ENCODE data around the gene ADGRL3. TPM values are rescaled to one million over a fixed set of nuclear protein-coding genes. Genes with fewer than 3 reads are reported as not detected.

The ADGRL3 gene
- total RNA-seq, 4 donors from 2014 or later, result 0.19 to 7.8 (median 1.3) TPM

DNA sequence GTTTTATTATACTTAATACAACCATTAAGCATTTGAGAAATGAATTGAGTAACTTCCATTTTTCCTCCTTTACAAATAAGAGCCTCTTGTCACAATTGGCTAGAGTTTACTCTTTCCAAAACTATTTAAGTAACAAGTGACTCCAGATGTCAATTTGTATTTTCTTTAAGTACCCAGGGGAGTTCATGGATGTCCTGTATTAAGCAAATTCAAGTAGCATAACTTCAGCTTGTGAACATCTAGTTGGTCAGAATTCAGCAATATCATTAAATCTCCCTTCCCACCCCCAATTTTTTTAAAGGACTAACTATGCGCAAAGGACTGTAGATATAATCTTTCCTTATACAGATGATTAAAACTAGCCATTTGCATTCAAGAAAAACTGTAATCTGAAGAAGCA lies 1.4 kb upstream of the ADGRL3 start:
- WGBS, 2 donors, result 88 to 93% methylated on average over 1 of the region's 1 CpG
- H3K27ac ChIP-seq, result no peak overlapping the region
- intact Hi-C loops (cut with DNase I), result no loop called here

GRCh38 chr4:61199873-61200186 lies 296 bp upstream of the ADGRL3 start:
- Histone ChIP-seq H3K9me3 (no peaks in the 10 kb centered on the region), H3K4me3 (peak overlapping the region; percentile 39 to 70 (median 52)), H3K27me3 (peaks cover 0 to 70% (median 8%) of the 10 kb centered on the region in 4 donors), H3K4me1 (peaks cover 6 to 38% (median 26%) of the 10 kb centered on the region in 3 donors), H3K27ac (no peak overlapping the region), H3K36me3 (no peaks in the 10 kb centered on the region)
- no peak for TF ChIP-seq POLR2A (IDR thresholded peaks at IDR 0.05)
- TF ChIP-seq, protein P1, sequence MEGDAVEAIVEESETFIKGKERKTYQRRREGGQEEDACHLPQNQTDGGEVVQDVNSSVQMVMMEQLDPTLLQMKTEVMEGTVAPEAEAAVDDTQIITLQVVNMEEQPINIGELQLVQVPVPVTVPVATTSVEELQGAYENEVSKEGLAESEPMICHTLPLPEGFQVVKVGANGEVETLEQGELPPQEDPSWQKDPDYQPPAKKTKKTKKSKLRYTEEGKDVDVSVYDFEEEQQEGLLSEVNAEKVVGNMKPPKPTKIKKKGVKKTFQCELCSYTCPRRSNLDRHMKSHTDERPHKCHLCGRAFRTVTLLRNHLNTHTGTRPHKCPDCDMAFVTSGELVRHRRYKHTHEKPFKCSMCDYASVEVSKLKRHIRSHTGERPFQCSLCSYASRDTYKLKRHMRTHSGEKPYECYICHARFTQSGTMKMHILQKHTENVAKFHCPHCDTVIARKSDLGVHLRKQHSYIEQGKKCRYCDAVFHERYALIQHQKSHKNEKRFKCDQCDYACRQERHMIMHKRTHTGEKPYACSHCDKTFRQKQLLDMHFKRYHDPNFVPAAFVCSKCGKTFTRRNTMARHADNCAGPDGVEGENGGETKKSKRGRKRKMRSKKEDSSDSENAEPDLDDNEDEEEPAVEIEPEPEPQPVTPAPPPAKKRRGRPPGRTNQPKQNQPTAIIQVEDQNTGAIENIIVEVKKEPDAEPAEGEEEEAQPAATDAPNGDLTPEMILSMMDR (IDR thresholded peaks at IDR 0.05), result no peak
- 10 to 13% methylated on average over 8 to 9 of the region's 9 CpGs for WGBS, 2 donors
- no peak for DNase-seq
- intact Hi-C loops (cut with DNase I), result no loop called here

More for the DNA sequence above, 1.4 kb upstream of the ADGRL3 start:
- Histone ChIP-seq H3K4me3 (no peak overlapping the region), H3K27me3 (peaks cover 0 to 61% (median 8%) of the 10 kb centered on the region in 4 donors), H3K9me3 (no peaks in the 10 kb centered on the region), H3K4me1 (peaks cover 6 to 38% (median 26%) of the 10 kb centered on the region in 3 donors), H3K36me3 (no peaks in the 10 kb centered on the region)
- no peak for DNase-seq
- TF ChIP-seq, protein P1 (IDR thresholded peaks at IDR 0.05), result no peak
- TF ChIP-seq POLR2A (IDR thresholded peaks at IDR 0.05), result no peak

DNA sequence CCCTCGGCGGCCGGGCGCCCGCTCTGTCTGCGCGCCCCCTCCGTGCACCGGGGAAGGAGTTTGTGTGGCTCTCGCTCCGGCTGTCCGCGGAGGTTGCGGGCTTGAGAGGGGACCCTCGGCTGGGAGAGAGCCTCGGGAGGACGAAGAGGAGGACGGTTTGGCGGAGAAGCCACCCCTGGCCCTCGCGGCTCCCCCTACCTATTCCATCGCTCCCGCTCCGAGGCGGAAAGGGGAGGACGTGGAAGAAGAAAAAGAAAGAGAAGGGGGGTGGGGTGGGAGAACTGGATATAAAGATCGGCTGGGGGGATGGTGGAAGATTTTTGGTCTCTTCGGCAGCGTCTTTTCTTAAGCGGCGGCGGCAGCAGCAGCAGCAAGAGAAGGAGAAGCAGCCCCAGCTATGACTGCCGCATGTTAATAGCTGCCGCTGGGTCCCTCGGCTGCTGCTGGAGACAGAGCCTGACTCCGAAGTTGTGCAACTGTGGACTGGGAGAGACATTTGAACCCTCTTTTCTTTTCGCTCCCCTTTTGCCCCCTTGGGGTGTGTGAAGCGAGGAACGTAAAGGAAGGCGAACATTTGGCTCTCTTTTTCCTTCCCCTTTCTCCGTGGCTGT lies 895 bp downstream of the ADGRL3 start:
- TF ChIP-seq, protein P1 (IDR thresholded peaks at IDR 0.05), result no peak
- no peak for TF ChIP-seq POLR2A (IDR thresholded peaks at IDR 0.05)
- peak overlapping the region in 1 of 4 donors; percentile 47 for H3K27ac ChIP-seq
- peak overlapping the region; percentile 39 to 70 (median 52) for H3K4me3 ChIP-seq
- no peaks in the 10 kb centered on the region for H3K36me3 ChIP-seq
- peaks cover 6 to 38% (median 26%) of the 10 kb centered on the region in 3 donors for H3K4me1 ChIP-seq
- 0 to 1% methylated on average over 24 to 25 of the region's 41 CpGs for WGBS, 2 donors
- intact Hi-C loops (cut with DNase I), result no loop called here
- no peaks in the 10 kb centered on the region for H3K9me3 ChIP-seq
- DNase-seq, result no peak
- H3K27me3 ChIP-seq, result peaks cover 0 to 79% (median 8%) of the 10 kb centered on the region in 4 donors

DNA sequence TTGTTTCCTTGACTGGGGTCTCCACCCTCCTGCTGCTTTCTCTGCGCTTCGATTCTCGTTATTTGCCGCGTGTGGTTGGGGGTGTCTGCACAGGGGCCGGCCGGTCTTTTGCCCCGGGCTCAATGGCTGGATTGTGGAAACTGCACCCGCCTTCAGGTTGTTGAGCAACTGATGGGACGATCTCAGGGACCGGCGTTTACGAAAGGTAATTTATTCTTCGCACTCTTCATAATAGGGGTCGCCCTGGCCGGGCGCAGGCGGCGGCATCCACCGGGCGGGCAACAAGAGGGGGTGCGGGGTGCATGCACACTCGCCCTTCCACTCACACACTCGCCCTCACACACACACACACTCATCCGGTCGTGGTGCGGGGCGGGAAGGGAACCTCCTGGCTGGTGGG lies 1.4 kb downstream of the ADGRL3 start:
- Histone ChIP-seq H3K36me3 (no peaks in the 10 kb centered on the region), H3K9me3 (no peaks in the 10 kb centered on the region), H3K4me3 (peak overlapping the region; percentile 39 to 70 (median 52)), H3K27me3 (peaks cover 0 to 80% (median 8%) of the 10 kb centered on the region in 4 donors), H3K4me1 (peaks cover 6 to 38% (median 26%) of the 10 kb centered on the region in 3 donors), H3K27ac (peak overlapping the region in 2 of 4 donors; percentile 29 to 47)
- no peak for DNase-seq
- intact Hi-C loops (cut with DNase I), result no loop called here
- TF ChIP-seq, protein P1 (IDR thresholded peaks at IDR 0.05), result no peak
- TF ChIP-seq POLR2A (IDR thresholded peaks at IDR 0.05), result no peak
- WGBS, 2 donors, result 0 to 8% methylated on average over 6 to 15 of the region's 28 CpGs

GRCh38 chr4:61201961-61202637 lies 2.0 kb downstream of the ADGRL3 start:
- 0% methylated on average over 3 to 15 of the region's 51 CpGs for WGBS, 2 donors
- Histone ChIP-seq H3K27ac (peak overlapping the region in 3 of 4 donors; percentile 5 to 47 (median 29)), H3K27me3 (peaks cover 0 to 83% (median 8%) of the 10 kb centered on the region in 4 donors), H3K36me3 (no peaks in the 10 kb centered on the region), H3K4me3 (peak overlapping the region; percentile 39 to 70 (median 52)), H3K9me3 (no peaks in the 10 kb centered on the region), H3K4me1 (peaks cover 6 to 38% (median 26%) of the 10 kb centered on the region in 3 donors)
- TF ChIP-seq POLR2A (IDR thresholded peaks at IDR 0.05), result no peak
- TF ChIP-seq, protein P1 (IDR thresholded peaks at IDR 0.05), result no peak
- intact Hi-C loops (cut with DNase I), result no loop called here
- no peak for DNase-seq
